IPS-20b (cell line): ENCODE data around the gene LYRM2.
A peak's percentile ranks its signal among the peaks of the same experiment; 100 is the strongest.

Experiments used
- H3K27ac ChIP-seq: one replicate; pipeline ENCODE4 v1.5.1; 2013; ENCODE audit warnings: low read length
- H3K27me3 ChIP-seq: 2 replicates; pipeline ENCODE4 v1.6.1; 2013; ENCODE audit warnings: mild to moderate bottlenecking, low read length, inconsistent platforms; ENCODE audit not compliant: insufficient read depth
- H3K36me3 ChIP-seq: 2 replicates; pipeline ENCODE4 v1.6.1; 2013; ENCODE audit warnings: low read depth, mild to moderate bottlenecking, inconsistent platforms, low read length, moderate library complexity; ENCODE audit not compliant: insufficient read depth
- H3K4me1 ChIP-seq: 2 replicates; pipeline ENCODE4 v1.6.1; 2013; ENCODE audit warnings: mild to moderate bottlenecking, control low read depth, inconsistent platforms, low read length, moderate library complexity; ENCODE audit not compliant: insufficient read depth
- H3K4me3 ChIP-seq: 2 replicates; pipeline ENCODE4 v1.5.1; 2013; ENCODE audit warnings: mild to moderate bottlenecking, low read length, inconsistent platforms
- H3K9ac ChIP-seq: 2 replicates; pipeline ENCODE4 v1.6.1; 2013; ENCODE audit warnings: low read depth, mild to moderate bottlenecking, inconsistent platforms, low read length, moderate library complexity
- H3K9me3 ChIP-seq: 2 replicates; pipeline ENCODE4 v1.6.1; 2013; ENCODE audit warnings: mild to moderate bottlenecking, low read depth, low read length, inconsistent platforms; ENCODE audit not compliant: insufficient read depth

The LYRM2 gene

DNA sequence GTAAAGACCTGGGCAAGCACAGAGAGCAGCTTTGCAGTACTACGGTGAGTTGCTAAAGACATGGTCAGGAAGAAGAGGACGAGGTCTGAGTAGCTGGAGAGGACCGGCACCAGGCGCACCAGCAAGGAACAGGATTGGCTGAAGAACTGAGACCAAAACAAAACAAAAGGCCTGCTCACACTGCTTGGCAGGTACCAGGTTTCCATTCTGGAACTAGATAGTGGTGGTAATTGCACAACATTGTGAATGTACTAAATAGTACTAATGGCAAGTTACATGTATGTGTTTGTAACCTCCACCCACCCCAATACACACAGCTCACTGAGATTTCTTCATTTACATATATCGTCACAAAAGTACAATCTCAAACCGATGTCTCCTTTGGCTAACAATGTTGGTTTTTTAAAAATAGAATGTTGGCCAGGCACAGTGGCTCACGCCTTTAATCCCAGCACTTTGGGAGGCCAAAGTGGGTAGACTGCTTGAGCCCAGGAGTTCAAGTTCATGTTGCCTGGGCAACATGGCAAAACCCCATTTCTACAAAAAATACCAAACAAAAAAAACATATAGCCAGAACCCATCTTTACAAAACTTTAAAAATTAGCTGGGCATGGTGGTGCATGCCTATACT is 32.5 kb upstream of the LYRM2 start:
- H3K27me3 ChIP-seq = no peaks in the 10 kb centered on the region
- no peak overlapping the region for H3K27ac ChIP-seq
- no peak overlapping the region for H3K4me3 ChIP-seq
- H3K36me3 ChIP-seq = peaks cover 87% of the 10 kb centered on the region
- H3K4me1 ChIP-seq = peaks cover 21% of the 10 kb centered on the region
- H3K9me3 ChIP-seq = no peaks in the 10 kb centered on the region
- H3K9ac ChIP-seq = no peak overlapping the region

DNA sequence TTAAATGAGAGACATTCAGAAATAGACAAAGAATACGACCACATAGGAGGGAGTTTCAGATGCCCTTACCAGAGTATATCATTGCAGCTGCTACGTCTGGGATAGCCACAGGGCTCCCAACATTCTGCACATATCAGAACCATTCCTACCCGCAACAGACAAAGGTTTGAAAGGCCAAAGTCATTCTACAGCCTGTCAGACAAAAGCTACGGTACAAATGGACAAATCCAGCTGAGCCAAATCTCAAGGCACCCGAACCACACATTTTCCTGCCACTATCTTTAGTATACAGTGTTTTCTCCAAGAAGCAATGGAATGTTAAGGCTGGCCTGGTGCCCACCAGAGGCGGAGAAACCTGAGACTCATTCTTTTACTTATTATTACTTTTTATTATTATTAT is 30.5 kb upstream of the LYRM2 start:
- H3K4me3 ChIP-seq = no peak overlapping the region
- no peaks in the 10 kb centered on the region for H3K27me3 ChIP-seq
- H3K36me3 ChIP-seq = peaks cover 87% of the 10 kb centered on the region
- H3K4me1 ChIP-seq = peaks cover 21% of the 10 kb centered on the region
- peak overlapping the region; percentile 9; the same call in 1 of the 2 replicates for H3K9ac ChIP-seq
- no peaks in the 10 kb centered on the region for H3K9me3 ChIP-seq
- H3K27ac ChIP-seq = no peak overlapping the region

DNA sequence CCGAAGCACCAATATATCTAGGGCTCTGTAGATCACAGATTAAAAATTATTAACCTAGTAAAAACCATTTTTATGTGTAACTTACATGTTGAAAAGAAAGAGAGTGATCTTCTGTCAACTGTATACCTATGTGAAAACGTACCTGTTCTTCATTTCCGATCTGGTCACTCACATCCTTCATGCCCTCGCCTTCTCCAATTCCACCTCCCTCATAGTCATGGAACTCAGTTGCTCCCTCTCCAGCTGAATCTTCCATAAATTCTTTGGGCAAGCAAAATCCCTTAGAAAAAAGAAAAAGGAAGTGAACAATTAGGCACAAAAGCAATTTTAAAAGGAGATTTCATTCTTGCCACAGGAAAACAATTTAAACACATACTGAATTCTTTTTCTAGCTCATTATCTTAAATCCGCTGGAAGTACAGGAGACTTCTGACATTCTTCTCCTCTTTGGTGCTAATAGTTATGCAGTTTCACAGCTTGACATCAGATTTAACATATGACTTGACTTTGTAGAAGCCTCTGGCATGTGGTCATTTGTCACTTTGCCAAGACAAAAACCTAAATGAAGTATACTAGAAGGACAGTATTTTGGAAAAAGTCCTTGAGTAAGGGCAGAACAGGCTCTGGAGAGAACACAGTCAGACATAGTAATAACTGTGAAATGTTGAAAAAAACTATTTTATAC is 29.5 kb upstream of the LYRM2 start:
- Histone ChIP-seq H3K4me1 (peaks cover 21% of the 10 kb centered on the region), H3K4me3 (peak overlapping the region; percentile 23; the same call in 1 of the 2 replicates), H3K36me3 (peaks cover 87% of the 10 kb centered on the region), H3K9ac (peak overlapping the region; percentile 36), H3K27me3 (no peaks in the 10 kb centered on the region), H3K27ac (peak overlapping the region; percentile 24), H3K9me3 (no peaks in the 10 kb centered on the region)

DNA sequence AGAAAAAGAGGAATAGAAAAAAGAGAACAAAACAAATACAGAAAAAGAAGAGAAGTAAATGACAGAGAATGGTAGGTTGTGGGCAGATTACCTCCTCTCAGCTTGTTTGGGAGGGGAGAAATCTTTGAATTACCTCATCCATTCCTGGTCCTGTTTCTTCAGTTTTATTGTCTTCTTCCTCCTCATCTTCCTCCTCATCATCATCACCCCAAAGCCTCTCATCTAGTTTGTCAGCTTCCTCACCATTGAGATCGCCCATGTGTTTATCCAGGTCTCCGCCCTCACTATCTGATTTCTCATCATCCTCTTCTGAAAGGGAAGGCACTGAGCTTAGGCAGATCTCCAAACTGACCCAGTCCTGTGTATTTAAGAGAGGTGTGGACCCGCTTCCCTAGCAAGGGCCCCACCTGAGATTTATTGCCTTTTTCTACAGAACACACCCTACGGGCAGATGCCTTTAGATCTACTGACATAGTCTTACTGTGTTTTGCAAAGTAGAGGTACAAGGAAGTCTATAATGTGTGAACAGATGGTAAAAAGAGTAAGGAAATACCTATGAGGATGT is 24.2 kb upstream of the LYRM2 start:
- peaks cover 5% of the 10 kb centered on the region; the same call in 1 of the 2 replicates for H3K4me1 ChIP-seq
- no peak overlapping the region for H3K9ac ChIP-seq
- no peak overlapping the region for H3K4me3 ChIP-seq
- H3K27ac ChIP-seq = no peak overlapping the region
- no peaks in the 10 kb centered on the region for H3K27me3 ChIP-seq
- H3K9me3 ChIP-seq = no peaks in the 10 kb centered on the region
- peaks cover 98% of the 10 kb centered on the region for H3K36me3 ChIP-seq

DNA sequence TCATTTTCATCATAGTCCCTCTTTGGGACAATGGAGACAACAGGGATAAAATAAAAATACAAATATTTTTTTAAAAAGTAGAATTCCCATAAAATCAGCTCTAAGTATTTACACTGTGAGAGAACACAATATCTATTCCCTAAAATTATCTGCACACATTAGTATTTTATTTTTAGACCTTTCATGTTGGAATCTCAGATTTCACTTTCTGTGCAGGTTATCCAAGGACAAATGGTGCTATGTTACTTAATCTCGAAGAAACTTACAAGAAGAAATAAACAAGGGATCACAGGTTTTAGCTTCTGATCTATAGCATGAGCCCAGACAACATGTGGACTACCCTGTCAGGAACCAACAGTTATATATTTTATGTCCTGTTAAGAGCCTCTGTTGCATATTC is 23.0 kb upstream of the LYRM2 start:
- no peaks in the 10 kb centered on the region for H3K9me3 ChIP-seq
- no peaks in the 10 kb centered on the region for H3K4me1 ChIP-seq
- no peak overlapping the region for H3K9ac ChIP-seq
- H3K4me3 ChIP-seq = no peak overlapping the region
- no peak overlapping the region for H3K27ac ChIP-seq
- peaks cover 98% of the 10 kb centered on the region for H3K36me3 ChIP-seq
- no peaks in the 10 kb centered on the region for H3K27me3 ChIP-seq

DNA sequence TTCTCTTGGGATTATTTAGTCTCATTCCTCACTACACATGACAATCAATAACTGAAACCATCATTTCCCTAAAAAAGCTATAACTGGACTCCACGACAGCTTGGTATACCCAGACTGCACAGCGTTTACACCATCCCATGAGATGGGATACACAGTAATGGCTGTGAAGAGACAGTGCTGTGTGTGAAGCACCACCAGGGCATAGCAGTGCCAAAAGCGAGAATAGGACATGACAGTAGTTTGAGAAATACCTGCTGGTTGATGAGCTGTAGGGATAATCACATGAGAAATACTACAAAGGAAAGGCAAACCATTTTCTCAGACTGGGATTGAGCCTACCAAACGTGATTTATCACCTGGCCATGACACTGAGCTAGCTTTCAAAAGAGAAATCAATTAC is 22.4 kb upstream of the LYRM2 start:
- no peaks in the 10 kb centered on the region for H3K27me3 ChIP-seq
- H3K4me3 ChIP-seq = no peak overlapping the region
- peaks cover 98% of the 10 kb centered on the region for H3K36me3 ChIP-seq
- no peak overlapping the region for H3K9ac ChIP-seq
- no peaks in the 10 kb centered on the region for H3K9me3 ChIP-seq
- H3K27ac ChIP-seq = no peak overlapping the region
- H3K4me1 ChIP-seq = no peaks in the 10 kb centered on the region

DNA sequence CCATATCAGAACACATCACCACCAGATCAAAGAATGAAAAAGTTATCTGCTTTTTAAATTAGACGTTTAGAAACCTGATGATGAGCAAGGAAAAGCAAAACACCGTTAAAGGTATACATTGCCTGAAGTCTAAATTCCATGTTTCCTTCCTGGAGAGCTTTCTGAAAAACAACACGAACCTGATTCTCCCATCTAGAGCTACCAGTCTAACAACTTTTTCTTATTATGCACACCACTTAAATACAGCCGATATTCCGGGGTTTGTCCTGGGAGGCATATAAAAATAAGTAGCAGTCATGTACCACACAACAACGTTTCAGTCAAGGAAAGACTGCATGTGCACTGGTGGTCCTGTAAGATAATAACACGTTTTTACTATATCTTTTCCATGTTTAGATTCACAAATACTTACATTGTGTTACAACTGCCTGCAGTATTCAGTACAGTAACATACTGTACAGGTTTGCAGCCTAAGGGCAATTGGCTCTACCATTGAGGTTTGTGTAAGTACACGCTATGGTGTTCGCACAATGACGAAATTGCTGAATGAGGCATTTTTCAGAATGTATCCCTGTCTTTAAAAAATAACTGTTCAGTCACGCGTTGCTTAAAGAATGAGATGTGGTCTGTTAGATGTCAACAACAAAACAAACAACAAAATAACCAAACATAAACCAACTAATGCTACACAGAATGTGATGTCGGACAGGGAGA is 19.1 kb upstream of the LYRM2 start:
- Histone ChIP-seq H3K36me3 (peaks cover 98% of the 10 kb centered on the region), H3K9ac (no peak overlapping the region), H3K9me3 (no peaks in the 10 kb centered on the region), H3K4me3 (no peak overlapping the region), H3K27ac (no peak overlapping the region), H3K4me1 (no peaks in the 10 kb centered on the region), H3K27me3 (no peaks in the 10 kb centered on the region)

- no peak overlapping the region for H3K4me3 ChIP-seq
- no peaks in the 10 kb centered on the region for H3K9me3 ChIP-seq
- no peaks in the 10 kb centered on the region for H3K27me3 ChIP-seq
- no peak overlapping the region for H3K9ac ChIP-seq
- no peaks in the 10 kb centered on the region for H3K4me1 ChIP-seq
- no peak overlapping the region for H3K27ac ChIP-seq
- peaks cover 95% of the 10 kb centered on the region for H3K36me3 ChIP-seq
Observed at GRCh38 chr6:89655122-89655521, 16.6 kb upstream of the LYRM2 start.

GRCh38 chr6:89650579-89650978 is 12.0 kb upstream of the LYRM2 start:
- Histone ChIP-seq H3K9me3 (no peaks in the 10 kb centered on the region), H3K4me1 (no peaks in the 10 kb centered on the region), H3K27me3 (no peaks in the 10 kb centered on the region), H3K36me3 (peaks cover 98% of the 10 kb centered on the region), H3K9ac (no peak overlapping the region), H3K27ac (no peak overlapping the region), H3K4me3 (no peak overlapping the region)

DNA sequence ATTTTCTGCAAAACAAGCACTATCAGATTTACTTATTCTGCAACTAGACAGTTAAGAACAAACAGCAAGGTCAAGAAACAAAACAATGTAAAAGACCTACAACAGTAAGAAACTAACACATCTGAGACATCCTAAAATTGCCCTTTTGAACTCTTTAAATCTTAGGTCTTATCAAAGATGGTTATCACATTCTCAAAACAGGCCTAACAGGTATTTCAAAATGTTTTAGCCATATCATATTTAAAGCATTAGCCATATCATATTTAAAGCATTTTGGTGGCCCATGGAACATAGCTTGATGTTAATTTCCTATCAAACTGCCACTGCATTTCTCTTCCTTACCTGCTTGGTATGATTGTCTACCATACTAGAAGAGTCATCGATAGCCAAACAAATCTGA is 11.1 kb upstream of the LYRM2 start:
- Histone ChIP-seq H3K27me3 (no peaks in the 10 kb centered on the region), H3K27ac (no peak overlapping the region), H3K36me3 (peaks cover 98% of the 10 kb centered on the region), H3K4me1 (no peaks in the 10 kb centered on the region), H3K9ac (no peak overlapping the region), H3K9me3 (no peaks in the 10 kb centered on the region), H3K4me3 (no peak overlapping the region)

GRCh38 chr6:89644864-89645263 is 6.3 kb upstream of the LYRM2 start:
- H3K36me3 ChIP-seq = peaks cover 86% of the 10 kb centered on the region
- H3K9me3 ChIP-seq = no peaks in the 10 kb centered on the region
- no peak overlapping the region for H3K9ac ChIP-seq
- H3K4me3 ChIP-seq = no peak overlapping the region
- no peak overlapping the region for H3K27ac ChIP-seq
- no peaks in the 10 kb centered on the region for H3K27me3 ChIP-seq
- peaks cover 1% of the 10 kb centered on the region; the same call in 1 of the 2 replicates for H3K4me1 ChIP-seq
